SU-DHL-6 (cell line): ENCODE measurements around the gene HSD17B2.

Experiments
- CTCF ChIP-seq: fragments of 200-600 bp; sonication (generic); IDR thresholded peaks from one replicate; pipeline ENCODE4 v1.5.1; 2017; ENCODE audit warnings: antibody characterized with exemption, mild to moderate bottlenecking, low read length, moderate library complexity; ENCODE audit not compliant: insufficient read depth, poor library complexity, severe bottlenecking
- EZH2phosphoT487 ChIP-seq: fragments of 200-600 bp; sonication (generic), shearing (Covaris generic); conservative IDR thresholded peaks from 2 replicates; pipeline ENCODE4 v1.6.1; 2018; ENCODE audit warnings: mild to moderate bottlenecking, antibody characterized with exemption, low read length, moderate library complexity, mixed read lengths

- no peak for TF ChIP-seq CTCF
- TF ChIP-seq EZH2phosphoT487 = no peak
Observed at GRCh38 chr16:82135844-82136243, 100.8 kb downstream of the HSD17B2 start.
